Tibial nerve (tissue), 4 donors: ENCODE measurements around the gene BMP4. TPM values are rescaled to one million over a fixed set of nuclear protein-coding genes. Genes with fewer than 3 reads are reported as not detected.
"Not testable (repeated sequence)": the region's sequence is repeated elsewhere in the genome, so short reads cannot be mapped to it uniquely, and the experiment has no call there.

ENCODE experiments used
- DNase-seq, 2 donors: peaks; one replicate each; pipeline ENCODE4 v3.0.0-alpha.2; 2019; ENCODE audit warnings: low spot score in 2 of 2
- H3K27ac ChIP-seq, 4 donors: fragments of 200-600 bp; sonication (generic) in 3 of 4; one replicate each; pipeline ENCODE4 v1.5.1; 2017 to 2019; ENCODE audit warnings: mild to moderate bottlenecking in 1 of 4
- H3K27me3 ChIP-seq, 2 donors: fragments of 200-600 bp; sonication (generic) in 1 of 2; one replicate each; pipeline versions ENCODE4 v1.5.1 to v1.6.0; 2017 to 2019
- H3K36me3 ChIP-seq, 3 donors: fragments of 200-600 bp; sonication (generic); one replicate each; pipeline ENCODE4 v1.5.1; 2018 to 2019
- H3K4me1 ChIP-seq, 4 donors: fragments of 200-600 bp; sonication (generic) in 3 of 4; one replicate each; pipeline ENCODE4 v1.5.1; 2017 to 2019
- H3K4me3 ChIP-seq, 4 donors: fragments of 200-600 bp; sonication (generic) in 3 of 4; one replicate each; pipeline ENCODE4 v1.5.1; 2017 to 2019; ENCODE audit warnings: mild to moderate bottlenecking in 1 of 4, moderate library complexity in 1 of 4
- H3K9me3 ChIP-seq, 4 donors: fragments of 200-600 bp; sonication (generic) in 3 of 4; one replicate each; pipeline ENCODE4 v1.5.1; 2017 to 2019
- CTCF ChIP-seq, 5 experiments: fragments of 200-600 bp in 3 of 5; fragments of 450-650 bp in 2 of 5; sonication (generic) in 3 of 5; IDR thresholded peaks; one replicate each; pipeline ENCODE4 v1.5.1; 2016 to 2019; ENCODE audit warnings: antibody characterized with exemption in 5 of 5, mild to moderate bottlenecking in 3 of 5, moderate library complexity in 2 of 5
- EP300 ChIP-seq, 2 donors: sonication (generic); formaldehyde crosslinking; IDR thresholded peaks; one replicate each; pipeline ENCODE4 v1.6.1; 2017; ENCODE audit warnings: antibody characterized with exemption in 2 of 2, mild to moderate bottlenecking in 1 of 2
- POLR2A ChIP-seq, 2 donors: fragments of 450-650 bp; IDR thresholded peaks; one replicate each; pipeline ENCODE4 v1.6.1; 2017; ENCODE audit warnings: antibody characterized with exemption in 2 of 2, mild to moderate bottlenecking in 2 of 2, moderate library complexity in 2 of 2
- WGBS, 2 donors: methylation state at CpG; one replicate each; pipeline ENCODE4 v1.1.5; 2018; 5-methylcytosine and 5-hydroxymethylcytosine counted together
- total RNA-seq, 4 donors: library from RNA; depleted of rRNA; stranded (reverse); fragments of >200 nt; gene quantifications; one replicate each; pipeline ENCODE4 v1.1.0, GENCODE V29; 2016

Gene BMP4
- total RNA-seq, 4 donors from 2014 or later = 5.1 to 21.6 (median 14.8) TPM

GRCh38 chr14:53999061-53999488 lies 42.5 kb upstream of the BMP4 start:
- WGBS, 2 donors = 61 to 62% methylated on average over 5 of the region's 5 CpGs
- no peak overlapping the region for H3K4me3 ChIP-seq
- H3K27ac ChIP-seq = no peak overlapping the region
- TF ChIP-seq EP300 (IDR thresholded peaks at IDR 0.05) (no peak), CTCF (IDR thresholded peaks at IDR 0.05) (no peak), POLR2A (IDR thresholded peaks at IDR 0.05) (no peak)
- H3K27me3 ChIP-seq = no peaks in the 10 kb centered on the region
- DNase-seq = no peak
- no peaks in the 10 kb centered on the region for H3K9me3 ChIP-seq
- H3K4me1 ChIP-seq = peaks cover 0 to 5% (median 0%) of the 10 kb centered on the region in 4 donors
- H3K36me3 ChIP-seq = no peaks in the 10 kb centered on the region

DNA sequence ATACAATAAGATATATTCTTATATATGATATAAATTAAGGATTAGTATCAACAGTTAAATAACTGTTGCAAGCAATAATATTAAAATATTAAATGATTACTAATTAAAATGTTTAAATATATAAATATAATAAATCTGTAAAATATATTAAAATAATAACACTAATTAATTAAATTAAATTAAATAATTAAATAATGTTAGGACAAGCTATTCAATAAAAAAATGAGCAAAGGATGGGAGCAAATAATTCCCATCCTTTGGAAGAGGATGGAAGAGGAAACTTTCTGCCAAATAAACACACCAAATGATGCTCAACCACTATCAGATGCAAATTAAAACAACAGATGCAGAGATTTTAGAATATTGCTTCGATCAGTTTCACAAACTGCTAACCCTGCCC lies 39.4 kb upstream of the BMP4 start:
- H3K27me3 ChIP-seq = no peaks in the 10 kb centered on the region
- no peaks in the 10 kb centered on the region for H3K9me3 ChIP-seq
- H3K36me3 ChIP-seq = no peaks in the 10 kb centered on the region
- 97 to 98% methylated on average over 1 of the region's 1 CpG for WGBS, 2 donors
- no peak for DNase-seq
- H3K27ac ChIP-seq = no peak overlapping the region
- no peak overlapping the region for H3K4me3 ChIP-seq
- TF ChIP-seq CTCF (IDR thresholded peaks at IDR 0.05) = no peak
- TF ChIP-seq EP300 (IDR thresholded peaks at IDR 0.05) = no peak
- no peak for TF ChIP-seq POLR2A (IDR thresholded peaks at IDR 0.05)
- H3K4me1 ChIP-seq = peaks cover 0 to 5% (median 0%) of the 10 kb centered on the region in 4 donors

DNA sequence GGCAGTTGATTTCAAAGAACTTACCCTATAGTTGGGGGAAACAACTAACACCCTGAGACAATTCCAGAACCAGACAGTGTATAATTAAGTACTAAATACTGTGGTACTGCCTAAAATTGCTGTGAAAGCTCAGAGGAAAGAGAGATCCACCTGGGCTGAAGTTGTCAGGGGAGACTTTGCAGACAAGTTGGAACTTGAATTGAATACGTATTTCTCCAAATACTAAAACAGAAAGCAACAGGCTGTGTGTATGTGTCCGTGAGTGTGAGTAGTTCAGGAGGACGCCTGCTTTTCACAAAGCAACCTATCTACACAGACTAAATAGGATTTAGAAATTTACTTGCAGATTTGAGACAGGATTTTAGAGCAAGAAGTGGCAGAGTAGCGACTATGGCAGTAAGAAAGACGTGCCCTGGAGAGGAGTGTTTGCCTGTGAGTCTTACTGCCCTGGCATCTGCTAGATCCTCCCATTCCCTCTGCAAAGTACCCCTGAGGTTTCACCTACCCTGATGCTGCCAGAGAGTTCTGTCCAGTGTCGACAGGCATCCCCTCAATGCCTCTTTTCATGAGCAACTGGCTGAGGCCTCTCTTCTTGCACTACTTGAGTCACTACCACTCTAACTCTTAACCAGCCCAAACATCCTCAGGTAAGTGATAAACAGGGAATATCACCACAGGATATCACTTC lies 37.4 kb upstream of the BMP4 start:
- H3K36me3 ChIP-seq = no peaks in the 10 kb centered on the region
- 71 to 79% methylated on average over 6 of the region's 6 CpGs for WGBS, 2 donors
- no peaks in the 10 kb centered on the region for H3K4me1 ChIP-seq
- TF ChIP-seq EP300 (IDR thresholded peaks at IDR 0.05) = no peak
- no peak for TF ChIP-seq POLR2A (IDR thresholded peaks at IDR 0.05)
- no peak for TF ChIP-seq CTCF (IDR thresholded peaks at IDR 0.05)
- no peak for DNase-seq
- no peak overlapping the region for H3K4me3 ChIP-seq
- no peaks in the 10 kb centered on the region for H3K9me3 ChIP-seq
- no peak overlapping the region for H3K27ac ChIP-seq
- H3K27me3 ChIP-seq = no peaks in the 10 kb centered on the region

DNA sequence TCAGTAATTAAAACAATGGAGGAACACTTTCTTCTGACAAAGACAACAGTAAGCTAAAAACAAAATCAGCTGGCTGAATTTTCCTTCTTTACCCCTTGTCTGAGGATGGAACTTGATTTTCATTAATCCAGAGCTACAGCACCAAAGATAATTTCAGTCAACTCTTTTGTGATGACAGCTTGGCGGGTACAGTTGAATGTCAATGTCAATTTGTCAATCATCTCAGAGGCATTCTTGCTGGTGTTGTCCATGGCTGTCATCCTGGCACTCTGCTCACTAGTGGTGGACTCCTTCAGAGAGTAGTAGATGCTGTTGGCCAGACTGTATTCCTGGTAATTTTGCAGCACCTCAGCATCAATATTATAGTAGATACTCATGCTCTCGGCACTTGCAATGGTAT lies 34.4 kb upstream of the BMP4 start:
- Histone ChIP-seq H3K27ac (no peak overlapping the region), H3K27me3 (no peaks in the 10 kb centered on the region), H3K4me3 (no peak overlapping the region), H3K36me3 (no peaks in the 10 kb centered on the region), H3K9me3 (peaks cover 0 to 10% (median 0%) of the 10 kb centered on the region in 4 donors), H3K4me1 (no peaks in the 10 kb centered on the region)
- no peak for DNase-seq
- 50 to 93% methylated on average over 2 of the region's 2 CpGs for WGBS, 2 donors
- TF ChIP-seq CTCF (IDR thresholded peaks at IDR 0.05) (no peak), EP300 (IDR thresholded peaks at IDR 0.05) (no peak), POLR2A (IDR thresholded peaks at IDR 0.05) (no peak)

- WGBS, 2 donors = 75 to 79% methylated on average over 3 of the region's 3 CpGs
- H3K4me3 ChIP-seq, DNase-seq, H3K4me1 ChIP-seq, H3K27me3 ChIP-seq, H3K36me3 ChIP-seq, H3K27ac ChIP-seq: not testable (repeated sequence)
- peaks cover 0 to 31% (median 2%) of the 10 kb centered on the region in 4 donors for H3K9me3 ChIP-seq
Observed at GRCh38 chr14:53986718-53987117, 30.1 kb upstream of the BMP4 start.

DNA sequence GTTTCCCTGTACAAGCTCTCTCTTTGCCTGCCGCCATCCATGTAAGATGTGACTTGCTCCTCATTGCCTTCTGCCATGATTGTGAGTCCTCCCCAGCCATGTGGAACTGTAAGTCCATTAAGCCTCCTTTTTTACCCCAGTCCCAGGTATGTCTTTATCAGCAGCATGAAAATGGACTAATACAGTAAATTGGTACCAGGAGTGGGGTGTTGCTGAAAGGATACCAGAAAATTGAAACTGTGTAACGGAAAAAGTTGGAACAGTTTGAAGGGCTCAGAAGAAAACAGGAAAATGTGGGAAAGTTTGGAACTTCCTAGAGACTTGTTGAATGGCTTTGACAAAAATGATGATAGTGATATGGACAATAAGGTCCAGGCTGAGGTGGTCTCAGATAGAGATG lies 28.3 kb upstream of the BMP4 start:
- not testable (repeated sequence) for H3K4me3 ChIP-seq, H3K4me1 ChIP-seq, H3K27me3 ChIP-seq, H3K27ac ChIP-seq, H3K36me3 ChIP-seq, DNase-seq
- peaks cover 0 to 31% (median 2%) of the 10 kb centered on the region in 4 donors for H3K9me3 ChIP-seq
- WGBS, 2 donors = 48 to 97% methylated on average over 2 of the region's 2 CpGs
